Loucy (cell line): ENCODE data around the gene LHFPL6.

Experiments
- H2AFZ ChIP-seq: fragments of 200-600 bp; sonication (generic); 2 replicates; pipeline ENCODE4 v1.6.0; 2016; ENCODE audit warnings: antibody characterized with exemption, mild to moderate bottlenecking, low read length, moderate library complexity
- H3F3A ChIP-seq: fragments of 200-600 bp; 2 replicates; pipeline ENCODE4 v1.6.0; 2016; ENCODE audit warnings: antibody characterized with exemption, low read depth, mild to moderate bottlenecking
- H3K27me3 ChIP-seq: fragments of 200-600 bp; sonication (generic); 2 replicates; pipeline ENCODE4 v1.6.1; 2014; ENCODE audit warnings: low read length, mild to moderate bottlenecking; ENCODE audit not compliant: insufficient read depth, poor library complexity, severe bottlenecking
- H3K36me3 ChIP-seq: fragments of 200-600 bp; sonication (generic); 2 replicates; pipeline ENCODE4 v1.6.1; 2016; ENCODE audit warnings: low read length; ENCODE audit not compliant: insufficient read depth
- H3K4me1 ChIP-seq: fragments of 200-600 bp; sonication (generic); 2 replicates; pipeline ENCODE4 v1.5.1; 2014; ENCODE audit warnings: low read length, mild to moderate bottlenecking; ENCODE audit not compliant: insufficient read depth, poor library complexity, severe bottlenecking
- H3K4me2 ChIP-seq: fragments of 200-600 bp; sonication (generic); 2 replicates; pipeline ENCODE4 v1.6.0; 2014; ENCODE audit warnings: antibody characterized with exemption, low read length, low read depth, mild to moderate bottlenecking; ENCODE audit not compliant: poor library complexity, severe bottlenecking
- H3K4me3 ChIP-seq: fragments of 200-600 bp; sonication (generic); 2 replicates; pipeline ENCODE4 v1.5.1; 2014; ENCODE audit warnings: low read length, mild to moderate bottlenecking, mixed read lengths; ENCODE audit not compliant: poor library complexity, severe bottlenecking
- H3K79me2 ChIP-seq: fragments of 200-600 bp; sonication (generic); 2 replicates; pipeline ENCODE4 v1.6.1; 2014; ENCODE audit warnings: low read length; ENCODE audit not compliant: insufficient read depth
- H3K9ac ChIP-seq: fragments of 200-600 bp; sonication (generic); 2 replicates; pipeline ENCODE4 v1.6.0; 2014; ENCODE audit warnings: mild to moderate bottlenecking, low read depth, low read length, moderate library complexity; ENCODE audit not compliant: poor library complexity, severe bottlenecking
- H3K9me2 ChIP-seq: fragments of 200-600 bp; sonication (generic); replicated peaks from 2 replicates; pipeline ENCODE4 v1.6.1; 2016; ENCODE audit warnings: low read depth, low read length, mixed read lengths
- H3K9me3 ChIP-seq: fragments of 200-600 bp; sonication (generic); 2 replicates; pipeline ENCODE4 v1.6.1; 2014; ENCODE audit warnings: mild to moderate bottlenecking, antibody characterized with exemption, low read length, low read depth; ENCODE audit not compliant: insufficient read depth
- H4K20me1 ChIP-seq: fragments of 200-600 bp; sonication (generic); 2 replicates; pipeline ENCODE4 v1.6.0; 2014; ENCODE audit warnings: antibody characterized with exemption, low read length, mild to moderate bottlenecking; ENCODE audit not compliant: insufficient read depth, poor library complexity, severe bottlenecking
- CTCF ChIP-seq: fragments of 200-600 bp; sonication (generic); conservative IDR thresholded peaks from 2 replicates; pipeline ENCODE4 v1.5.1; 2014; ENCODE audit warnings: mild to moderate bottlenecking, antibody characterized with exemption, low read length
- EZH2phosphoT487 ChIP-seq: fragments of 200-600 bp; IDR thresholded peaks from 2 replicates; pipeline ENCODE4 v1.6.1; 2018; ENCODE audit warnings: antibody characterized with exemption, mild to moderate bottlenecking, moderate library complexity, borderline replicate concordance

LHFPL6 gene

GRCh38 chr13:39468306-39468705 is 134.7 kb downstream of the LHFPL6 start:
- H3K27me3 ChIP-seq = no peaks in the 10 kb centered on the region
- no peaks in the 10 kb centered on the region for H4K20me1 ChIP-seq
- H3K36me3 ChIP-seq = no peaks in the 10 kb centered on the region
- no peaks in the 10 kb centered on the region for H3K9me3 ChIP-seq
- H3K4me3 ChIP-seq = no peak overlapping the region
- H3K9ac ChIP-seq = no peak overlapping the region
- H3K79me2 ChIP-seq = no peaks in the 10 kb centered on the region
- no peak overlapping the region for H2AFZ ChIP-seq
- H3K9me2 ChIP-seq = no peaks in the 10 kb centered on the region
- H3K4me1 ChIP-seq = no peaks in the 10 kb centered on the region
- no peak overlapping the region for H3K4me2 ChIP-seq
- no peak for TF ChIP-seq EZH2phosphoT487
- no peak for TF ChIP-seq CTCF
- no peaks in the 10 kb centered on the region for H3F3A ChIP-seq

- no peaks in the 10 kb centered on the region for H3K36me3 ChIP-seq
- no peaks in the 10 kb centered on the region for H3K4me1 ChIP-seq
- H3F3A ChIP-seq = no peaks in the 10 kb centered on the region
- H3K9ac ChIP-seq = no peak overlapping the region
- H3K9me3 ChIP-seq = no peaks in the 10 kb centered on the region
- no peak for TF ChIP-seq CTCF
- no peak for TF ChIP-seq EZH2phosphoT487
- H2AFZ ChIP-seq = no peak overlapping the region
- H3K4me2 ChIP-seq = no peak overlapping the region
- H3K9me2 ChIP-seq = no peaks in the 10 kb centered on the region
- no peaks in the 10 kb centered on the region for H3K27me3 ChIP-seq
- H4K20me1 ChIP-seq = no peaks in the 10 kb centered on the region
- no peaks in the 10 kb centered on the region for H3K79me2 ChIP-seq
- no peak overlapping the region for H3K4me3 ChIP-seq
Measured at GRCh38 chr13:39463611-39464010, 139.4 kb downstream of the LHFPL6 start.

GRCh38 chr13:39462906-39463305 is 140.1 kb downstream of the LHFPL6 start:
- TF ChIP-seq EZH2phosphoT487 (no peak), CTCF (no peak)
- Histone ChIP-seq H3K4me1 (no peaks in the 10 kb centered on the region), H3K4me2 (no peak overlapping the region), H3K9me2 (no peaks in the 10 kb centered on the region), H3K36me3 (no peaks in the 10 kb centered on the region), H3K4me3 (no peak overlapping the region), H3K9ac (no peak overlapping the region), H3K9me3 (no peaks in the 10 kb centered on the region), H3K27me3 (no peaks in the 10 kb centered on the region), H3K79me2 (no peaks in the 10 kb centered on the region), H2AFZ (no peak overlapping the region), H3F3A (no peaks in the 10 kb centered on the region), H4K20me1 (no peaks in the 10 kb centered on the region)
